HepG2 (cell line): ENCODE results near the gene NT5C2. TPM values are rescaled to one million over a fixed set of nuclear protein-coding genes. Genes with fewer than 3 reads are reported as not detected.

Experiments used
- ATF7-NPFF ChIP-seq: sonication (generic); formaldehyde crosslinking; IDR thresholded peaks from 2 replicates; pipeline ENCODE4 v1.8.1; 2023; ENCODE audit warnings: mild to moderate bottlenecking, low read depth, missing genetic modification reagents, moderate library complexity
- ELF1 ChIP-seq: sonication (generic); formaldehyde crosslinking; IDR thresholded peaks from 2 replicates; pipeline ENCODE4 v1.4.0; 2020; ENCODE audit warnings: missing genetic modification reagents
- KDM6A ChIP-seq: IDR thresholded peaks from 2 replicates; pipeline ENCODE4 v1.6.1; 2016; ENCODE audit warnings: low read depth
- MEIS1 ChIP-seq: sonication (generic); formaldehyde crosslinking; IDR thresholded peaks from 2 replicates; pipeline ENCODE4 v1.9.0; 2021; ENCODE audit warnings: mild to moderate bottlenecking, missing genetic modification reagents, moderate library complexity, borderline replicate concordance
- MXI1 ChIP-seq: IDR thresholded peaks from 3 replicates; pipeline ENCODE4 v1.6.1; 2012; ENCODE audit warnings: low read depth, low read length, inconsistent platforms, borderline replicate concordance
- NR2C2 ChIP-seq: sonication (generic); formaldehyde crosslinking; IDR thresholded peaks from 2 replicates; pipeline ENCODE4 v1.4.0; 2020; ENCODE audit warnings: missing genetic modification reagents, mild to moderate bottlenecking, moderate library complexity, borderline replicate concordance
- PAWR ChIP-seq: sonication (generic); formaldehyde crosslinking; IDR thresholded peaks from 2 replicates; pipeline ENCODE4 v1.4.0; 2020; ENCODE audit warnings: missing genetic modification reagents, mild to moderate bottlenecking, borderline replicate concordance
- SYNCRIP ChIP-seq: fragments of 200-400 bp; formaldehyde crosslinking; IDR thresholded peaks from 2 replicates; pipeline ENCODE4 v1.6.1; 2018; ENCODE audit warnings: mild to moderate bottlenecking, low read depth, low read length; ENCODE audit not compliant: insufficient read depth
- TAF15 ChIP-seq: fragments of 200-400 bp; formaldehyde crosslinking; IDR thresholded peaks from one replicate; pipeline ENCODE4 v1.6.1; 2018; ENCODE audit warnings: mild to moderate bottlenecking, low read depth, low read length; ENCODE audit not compliant: poor library complexity, severe bottlenecking
- TERF1 ChIP-seq: sonication (generic); formaldehyde crosslinking; IDR thresholded peaks from 2 replicates; pipeline ENCODE4 v1.8.0; 2022; ENCODE audit warnings: mild to moderate bottlenecking, missing genetic modification reagents, moderate library complexity
- TMF1 ChIP-seq: sonication (generic); formaldehyde crosslinking; IDR thresholded peaks from 2 replicates; pipeline ENCODE4 v1.8.1; 2022; ENCODE audit warnings: low read depth, missing genetic modification reagents
- ZBTB1 ChIP-seq: sonication (generic); formaldehyde crosslinking; IDR thresholded peaks from 2 replicates; pipeline ENCODE4 v1.4.0; 2020; ENCODE audit warnings: missing genetic modification reagents, borderline replicate concordance
- ZBTB44 ChIP-seq: sonication (generic); formaldehyde crosslinking; IDR thresholded peaks from 2 replicates; pipeline ENCODE4 v1.4.0; 2020; ENCODE audit warnings: missing genetic modification reagents
- ZNF232 ChIP-seq: sonication (generic); formaldehyde crosslinking; IDR thresholded peaks from 2 replicates; pipeline ENCODE4 v1.4.0; 2020; ENCODE audit warnings: missing genetic modification reagents, borderline replicate concordance
- ZNF282 ChIP-seq: fragments of 450-650 bp; IDR thresholded peaks from 2 replicates; pipeline ENCODE4 v1.6.1; 2018; ENCODE audit not compliant: partially characterized antibody
- ZNF639 ChIP-seq: conservative IDR thresholded peaks from 2 replicates; pipeline ENCODE4 v1.6.1; 2018; ENCODE audit warnings: missing genetic modification reagents
- ZNF674 ChIP-seq: sonication (generic); formaldehyde crosslinking; IDR thresholded peaks from 2 replicates; pipeline ENCODE4 v1.5.0; 2020; ENCODE audit warnings: low read depth, mild to moderate bottlenecking, missing genetic modification reagents
- polyA plus RNA-seq, 8 experiments: library from polyadenylated mRNA; depleted of rRNA in 3 of 8; stranded (reverse) in 7 of 8; unstranded in 1 of 8; fragments of >200 nt; fragmentation: Illumina TruSeq in 4 of 8; extraction: Trizol in 4 of 8; gene quantifications; 2 replicates each; pipeline versions ENCODE4 v1.2.1 to v1.2.3, GENCODE V29; 2011 to 2016; ENCODE audit warnings: low read depth in 4 of 8, missing spikeins in 1 of 8, mixed read lengths in 1 of 8; ENCODE audit not compliant: insufficient read depth in 1 of 8
- total RNA-seq, 5 experiments: library from RNA; depleted of rRNA; stranded (reverse); fragments of >200 nt; fragmentation: Illumina TruSeq; extraction: Trizol; gene quantifications; 2 replicates each; pipeline ENCODE4 v1.2.3, GENCODE V29; 2016; ENCODE audit warnings: low read depth in 1 of 5
- TF ChIP-seq, protein P1 (sequence below): sonication (generic); formaldehyde crosslinking; conservative IDR thresholded peaks from 2 replicates; pipeline ENCODE4 v1.5.0; 2020; ENCODE audit warnings: missing genetic modification reagents
- TF ChIP-seq, protein P2 (sequence below): sonication (generic); formaldehyde crosslinking; IDR thresholded peaks from 2 replicates; pipeline ENCODE4 v1.5.0; 2020; ENCODE audit warnings: mild to moderate bottlenecking, missing genetic modification reagents
- TF ChIP-seq, protein P3 (sequence below): sonication (generic); formaldehyde crosslinking; IDR thresholded peaks from 2 replicates; pipeline ENCODE4 v1.5.0; 2020; ENCODE audit warnings: mild to moderate bottlenecking, missing genetic modification reagents

NT5C2 gene
- total and polyA plus RNA-seq, 2 of the 13 experiments (the other 11 are each of a cell fraction or from before 2014, with no cell fraction given): 40.6 to 55.2 TPM

DNA sequence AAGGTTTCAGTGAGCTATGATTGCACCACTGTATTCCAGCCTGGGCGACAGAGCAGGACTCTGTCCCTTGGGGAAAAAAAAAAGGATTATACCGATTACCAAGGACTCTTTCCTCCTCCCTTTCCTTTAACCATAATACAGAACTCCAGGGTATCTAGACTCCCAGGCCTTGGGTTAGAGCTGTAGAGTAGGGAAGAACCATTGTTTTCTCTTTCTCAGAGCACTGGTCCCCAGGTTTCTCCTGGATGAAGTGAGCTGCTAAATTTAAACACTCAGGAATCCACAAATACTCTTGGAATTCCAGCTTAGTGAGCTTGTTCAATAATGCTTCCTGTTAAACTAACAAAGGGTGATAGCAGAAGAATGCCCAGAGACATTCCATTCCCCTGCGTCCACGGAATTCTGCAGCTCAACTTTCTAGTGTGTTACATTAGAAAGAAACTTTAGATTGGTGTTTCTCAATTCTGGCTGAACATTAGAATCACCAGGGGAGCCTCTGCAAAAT lies 38.0 kb upstream of the NT5C2 start (continued):
- TF ChIP-seq TAF15 (no peak), KDM6A (CRISPR knock-in tag) (no peak), ZNF232 (CRISPR knock-in tag) (no peak; the same call in 1 of the 2 replicates), MXI1 (no peak), ZNF282 (no peak), ZNF639 (CRISPR knock-in tag) (no peak), ZBTB44 (CRISPR knock-in tag) (no peak), ZNF674 (no peak), ZBTB1 (no peak), TMF1 (CRISPR knock-in tag) (no peak), TERF1 (CRISPR knock-in tag) (no peak), SYNCRIP (no peak), PAWR (CRISPR knock-in tag) (no peak), MEIS1 (no peak), NR2C2 (CRISPR knock-in tag) (no peak), ATF7-NPFF (CRISPR knock-in tag) (no peak), ELF1 (no peak)
- TF ChIP-seq, protein P1, sequence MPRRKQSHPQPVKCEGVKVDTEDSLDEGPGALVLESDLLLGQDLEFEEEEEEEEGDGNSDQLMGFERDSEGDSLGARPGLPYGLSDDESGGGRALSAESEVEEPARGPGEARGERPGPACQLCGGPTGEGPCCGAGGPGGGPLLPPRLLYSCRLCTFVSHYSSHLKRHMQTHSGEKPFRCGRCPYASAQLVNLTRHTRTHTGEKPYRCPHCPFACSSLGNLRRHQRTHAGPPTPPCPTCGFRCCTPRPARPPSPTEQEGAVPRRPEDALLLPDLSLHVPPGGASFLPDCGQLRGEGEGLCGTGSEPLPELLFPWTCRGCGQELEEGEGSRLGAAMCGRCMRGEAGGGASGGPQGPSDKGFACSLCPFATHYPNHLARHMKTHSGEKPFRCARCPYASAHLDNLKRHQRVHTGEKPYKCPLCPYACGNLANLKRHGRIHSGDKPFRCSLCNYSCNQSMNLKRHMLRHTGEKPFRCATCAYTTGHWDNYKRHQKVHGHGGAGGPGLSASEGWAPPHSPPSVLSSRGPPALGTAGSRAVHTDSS (CRISPR knock-in tag): no peak
- TF ChIP-seq, protein P2, sequence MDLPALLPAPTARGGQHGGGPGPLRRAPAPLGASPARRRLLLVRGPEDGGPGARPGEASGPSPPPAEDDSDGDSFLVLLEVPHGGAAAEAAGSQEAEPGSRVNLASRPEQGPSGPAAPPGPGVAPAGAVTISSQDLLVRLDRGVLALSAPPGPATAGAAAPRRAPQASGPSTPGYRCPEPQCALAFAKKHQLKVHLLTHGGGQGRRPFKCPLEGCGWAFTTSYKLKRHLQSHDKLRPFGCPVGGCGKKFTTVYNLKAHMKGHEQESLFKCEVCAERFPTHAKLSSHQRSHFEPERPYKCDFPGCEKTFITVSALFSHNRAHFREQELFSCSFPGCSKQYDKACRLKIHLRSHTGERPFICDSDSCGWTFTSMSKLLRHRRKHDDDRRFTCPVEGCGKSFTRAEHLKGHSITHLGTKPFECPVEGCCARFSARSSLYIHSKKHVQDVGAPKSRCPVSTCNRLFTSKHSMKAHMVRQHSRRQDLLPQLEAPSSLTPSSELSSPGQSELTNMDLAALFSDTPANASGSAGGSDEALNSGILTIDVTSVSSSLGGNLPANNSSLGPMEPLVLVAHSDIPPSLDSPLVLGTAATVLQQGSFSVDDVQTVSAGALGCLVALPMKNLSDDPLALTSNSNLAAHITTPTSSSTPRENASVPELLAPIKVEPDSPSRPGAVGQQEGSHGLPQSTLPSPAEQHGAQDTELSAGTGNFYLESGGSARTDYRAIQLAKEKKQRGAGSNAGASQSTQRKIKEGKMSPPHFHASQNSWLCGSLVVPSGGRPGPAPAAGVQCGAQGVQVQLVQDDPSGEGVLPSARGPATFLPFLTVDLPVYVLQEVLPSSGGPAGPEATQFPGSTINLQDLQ (CRISPR knock-in tag): no peak
- TF ChIP-seq, protein P3, sequence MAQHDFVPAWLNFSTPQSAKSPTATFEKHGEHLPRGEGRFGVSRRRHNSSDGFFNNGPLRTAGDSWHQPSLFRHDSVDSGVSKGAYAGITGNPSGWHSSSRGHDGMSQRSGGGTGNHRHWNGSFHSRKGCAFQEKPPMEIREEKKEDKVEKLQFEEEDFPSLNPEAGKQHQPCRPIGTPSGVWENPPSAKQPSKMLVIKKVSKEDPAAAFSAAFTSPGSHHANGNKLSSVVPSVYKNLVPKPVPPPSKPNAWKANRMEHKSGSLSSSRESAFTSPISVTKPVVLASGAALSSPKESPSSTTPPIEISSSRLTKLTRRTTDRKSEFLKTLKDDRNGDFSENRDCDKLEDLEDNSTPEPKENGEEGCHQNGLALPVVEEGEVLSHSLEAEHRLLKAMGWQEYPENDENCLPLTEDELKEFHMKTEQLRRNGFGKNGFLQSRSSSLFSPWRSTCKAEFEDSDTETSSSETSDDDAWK (CRISPR knock-in tag): no peak
